Measurements from ENCODE around the gene MSGN1.

GRCh38 chr2:17771956-17772355 is 44.3 kb upstream of the MSGN1 start:
- no peak for TF ChIP-seq POLR2AphosphoS5 (IDR thresholded peaks at IDR 0.05; ENCODE audit: low read depth, low read length)
- TF ChIP-seq CTCF (IDR thresholded peaks at IDR 0.05), result no peak
- no peak for TF ChIP-seq REST (IDR thresholded peaks at IDR 0.05; ENCODE audit: low read depth, low read length)
- TF ChIP-seq EP300 (IDR thresholded peaks at IDR 0.05; ENCODE audit: borderline replicate concordance in 1 of 2, low read depth in 1 of 2, low read length in 1 of 2), result no peak
- TF ChIP-seq RAD21 (IDR thresholded peaks at IDR 0.05; ENCODE audit: low read length), result no peak
- TF ChIP-seq USF2 (IDR thresholded peaks at IDR 0.05; ENCODE audit: borderline replicate concordance, low read depth, low read length), result no peak
- no peak for TF ChIP-seq TAF1 (IDR thresholded peaks at IDR 0.05; ENCODE audit: borderline replicate concordance, low read depth, low read length)

All from SK-N-SH (cell line).